Fibroblast of pulmonary artery (primary cell): ENCODE measurements around the gene PHACTR1.

Experiments
- DNase-seq: peaks from one replicate; pipeline ENCODE4 v3.0.0-alpha.2; 2010; ENCODE audit warnings: low read depth
- H3K4me3 ChIP-seq: replicated peaks from 2 replicates; pipeline ENCODE4 v1.5.1; 2011; ENCODE audit warnings: low read depth, mild to moderate bottlenecking, control low read depth, low read length, moderate library complexity
- CTCF ChIP-seq: IDR thresholded peaks from 2 replicates; pipeline ENCODE4 v1.5.1; 2011; ENCODE audit warnings: mild to moderate bottlenecking, control low read depth, low read length, inconsistent platforms; ENCODE audit errors: missing control alignments

The PHACTR1 gene

GRCh38 chr6:12987783-12988182 lies 271.2 kb downstream of the PHACTR1 start:
- no peak overlapping the region for H3K4me3 ChIP-seq
- DNase-seq = no peak
- TF ChIP-seq CTCF = no peak

- TF ChIP-seq CTCF = no peak
- no peak overlapping the region for H3K4me3 ChIP-seq
- no peak for DNase-seq
Measured at GRCh38 chr6:12990162-12990561, 273.6 kb downstream of the PHACTR1 start.

GRCh38 chr6:12991435-12991834 lies 274.9 kb downstream of the PHACTR1 start:
- no peak for TF ChIP-seq CTCF
- no peak overlapping the region for H3K4me3 ChIP-seq
- DNase-seq = no peak

GRCh38 chr6:12992770-12993169 lies 276.2 kb downstream of the PHACTR1 start:
- no peak overlapping the region for H3K4me3 ChIP-seq
- TF ChIP-seq CTCF = no peak
- DNase-seq = no peak

GRCh38 chr6:12993283-12993898 lies 276.8 kb downstream of the PHACTR1 start:
- TF ChIP-seq CTCF = no peak
- no peak overlapping the region for H3K4me3 ChIP-seq
- no peak for DNase-seq

GRCh38 chr6:12995419-12995818 lies 278.9 kb downstream of the PHACTR1 start:
- no peak for DNase-seq
- H3K4me3 ChIP-seq = no peak overlapping the region
- TF ChIP-seq CTCF = no peak

GRCh38 chr6:13000537-13000936 lies 284.0 kb downstream of the PHACTR1 start:
- TF ChIP-seq CTCF = no peak
- no peak for DNase-seq

More at GRCh38 chr6:13000537-13000936, 284.0 kb downstream of the PHACTR1 start:
- H3K4me3 ChIP-seq = no peak overlapping the region
